Adrenal gland (tissue), 5 donors: ENCODE measurements around the gene FUBP1.

Experiments used
- CTCF ChIP-seq, 6 experiments: fragments of 450-650 bp in 4 of 6; fragments of 200-600 bp in 2 of 6; sonication (generic) in 1 of 6; IDR thresholded peaks; 1 replicate in 5 of 6; 2 replicates in 1 of 6; pipeline versions ENCODE4 v1.5.1 to v1.8.0; 2016 to 2021; ENCODE audit warnings: antibody characterized with exemption in 6 of 6, mild to moderate bottlenecking in 2 of 6, moderate library complexity in 1 of 6
- POLR2A ChIP-seq, 2 donors: fragments of 450-650 bp; IDR thresholded peaks; one replicate each; pipeline ENCODE4 v1.6.1; 2017; ENCODE audit warnings: antibody characterized with exemption in 2 of 2, mild to moderate bottlenecking in 2 of 2, moderate library complexity in 1 of 2
- donor health status: DM: no; HTN: no; CAD: no.

- TF ChIP-seq CTCF (IDR thresholded peaks at IDR 0.05) (no peak), POLR2A (IDR thresholded peaks at IDR 0.05) (no peak)
These were observed 40.2 kb downstream of the FUBP1 start for GRCh38 chr1:77938651-77939050.
